Osteoblast (primary cell): ENCODE results near the gene BRIX1. TPM values are rescaled to one million over a fixed set of nuclear protein-coding genes. Genes with fewer than 3 reads are reported as not detected.

Source experiments
- DNase-seq: peaks from one replicate; pipeline ENCODE4 v3.0.0; 2011; ENCODE audit warnings: low spot score, mixed read lengths; ENCODE audit not compliant: insufficient read length; ENCODE audit errors: missing footprints
- H2AFZ ChIP-seq: 2 replicates; pipeline ENCODE4 v1.6.0; 2011; ENCODE audit warnings: mild to moderate bottlenecking, low read length
- H3K27ac ChIP-seq: 2 replicates; pipeline ENCODE4 v1.5.1; 2011; ENCODE audit warnings: mild to moderate bottlenecking, low read depth, low read length, moderate library complexity
- H3K27me3 ChIP-seq: 2 replicates; pipeline ENCODE4 v1.6.0; 2012; ENCODE audit warnings: mild to moderate bottlenecking, control low read depth, inconsistent platforms, low read length, moderate library complexity; ENCODE audit not compliant: insufficient read depth
- H3K36me3 ChIP-seq: 2 replicates; pipeline ENCODE4 v1.5.1; 2011; ENCODE audit warnings: mild to moderate bottlenecking, low read length, control low read depth, moderate library complexity; ENCODE audit not compliant: insufficient read depth
- H3K4me1 ChIP-seq: 2 replicates; pipeline ENCODE4 v1.5.1; 2011; ENCODE audit warnings: mild to moderate bottlenecking, low read length, control low read depth, moderate library complexity; ENCODE audit not compliant: insufficient read depth
- H3K4me2 ChIP-seq: 2 replicates; pipeline ENCODE4 v1.6.0; 2011; ENCODE audit warnings: mild to moderate bottlenecking, low read length; ENCODE audit not compliant: insufficient read depth
- H3K4me3 ChIP-seq: fragments of 200-600 bp; sonication (generic); 3 replicates; pipeline ENCODE4 v1.5.1; 2012; ENCODE audit warnings: mild to moderate bottlenecking, low read length, inconsistent platforms; ENCODE audit not compliant: insufficient read depth
- H3K79me2 ChIP-seq: 2 replicates; pipeline ENCODE4 v1.6.0; 2012; ENCODE audit warnings: mild to moderate bottlenecking, low read length, control low read depth, inconsistent platforms; ENCODE audit not compliant: insufficient read depth
- H3K9me3 ChIP-seq: 2 replicates; pipeline ENCODE4 v1.5.1; 2011; ENCODE audit warnings: low read depth, low read length, control low read depth
- H4K20me1 ChIP-seq: 2 replicates; pipeline ENCODE4 v1.6.0; 2012; ENCODE audit warnings: mild to moderate bottlenecking, low read length, control low read depth; ENCODE audit not compliant: insufficient read depth
- total RNA-seq: library from RNA; depleted of rRNA; stranded (reverse); fragments of >200 nt; gene quantifications from 2 replicates; pipeline ENCODE4 v1.2.3, GENCODE V29; 2012
- TF ChIP-seq, protein P1 (sequence below): IDR thresholded peaks from 2 replicates; pipeline ENCODE4 v1.5.1; 2011; ENCODE audit warnings: mild to moderate bottlenecking, low read depth, low read length, moderate library complexity; ENCODE audit errors: extremely low read depth

Gene BRIX1
- total RNA-seq, 1 donor: 59.7 TPM

DNA sequence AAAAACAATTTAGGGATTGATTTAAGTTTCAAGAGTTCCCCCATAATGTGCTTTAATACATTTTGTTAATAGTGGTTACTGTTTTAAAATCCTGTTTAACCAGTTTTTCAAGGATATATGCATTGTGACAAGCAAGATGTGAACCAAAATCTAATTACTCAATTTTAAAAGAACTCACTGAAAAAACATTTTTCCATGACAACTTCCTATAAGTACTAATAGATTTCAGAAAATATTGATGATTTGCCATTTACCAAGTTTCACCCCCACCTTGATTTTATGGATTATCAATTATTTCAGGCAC, 8.9 kb downstream of the BRIX1 start:
- peaks cover 13% of the 10 kb centered on the region for H3K79me2 ChIP-seq
- H2AFZ ChIP-seq: no peak overlapping the region
- TF ChIP-seq, protein P1, sequence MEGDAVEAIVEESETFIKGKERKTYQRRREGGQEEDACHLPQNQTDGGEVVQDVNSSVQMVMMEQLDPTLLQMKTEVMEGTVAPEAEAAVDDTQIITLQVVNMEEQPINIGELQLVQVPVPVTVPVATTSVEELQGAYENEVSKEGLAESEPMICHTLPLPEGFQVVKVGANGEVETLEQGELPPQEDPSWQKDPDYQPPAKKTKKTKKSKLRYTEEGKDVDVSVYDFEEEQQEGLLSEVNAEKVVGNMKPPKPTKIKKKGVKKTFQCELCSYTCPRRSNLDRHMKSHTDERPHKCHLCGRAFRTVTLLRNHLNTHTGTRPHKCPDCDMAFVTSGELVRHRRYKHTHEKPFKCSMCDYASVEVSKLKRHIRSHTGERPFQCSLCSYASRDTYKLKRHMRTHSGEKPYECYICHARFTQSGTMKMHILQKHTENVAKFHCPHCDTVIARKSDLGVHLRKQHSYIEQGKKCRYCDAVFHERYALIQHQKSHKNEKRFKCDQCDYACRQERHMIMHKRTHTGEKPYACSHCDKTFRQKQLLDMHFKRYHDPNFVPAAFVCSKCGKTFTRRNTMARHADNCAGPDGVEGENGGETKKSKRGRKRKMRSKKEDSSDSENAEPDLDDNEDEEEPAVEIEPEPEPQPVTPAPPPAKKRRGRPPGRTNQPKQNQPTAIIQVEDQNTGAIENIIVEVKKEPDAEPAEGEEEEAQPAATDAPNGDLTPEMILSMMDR: no peak
- H3K4me1 ChIP-seq: peaks cover 14% of the 10 kb centered on the region
- H3K36me3 ChIP-seq: peaks cover 58% of the 10 kb centered on the region
- DNase-seq: no peak
- no peaks in the 10 kb centered on the region for H3K27me3 ChIP-seq
- no peaks in the 10 kb centered on the region for H3K9me3 ChIP-seq
- H3K4me2 ChIP-seq: no peak overlapping the region
- no peaks in the 10 kb centered on the region for H4K20me1 ChIP-seq
- peak overlapping the region; percentile 5 for H3K27ac ChIP-seq
- no peak overlapping the region for H3K4me3 ChIP-seq

DNA sequence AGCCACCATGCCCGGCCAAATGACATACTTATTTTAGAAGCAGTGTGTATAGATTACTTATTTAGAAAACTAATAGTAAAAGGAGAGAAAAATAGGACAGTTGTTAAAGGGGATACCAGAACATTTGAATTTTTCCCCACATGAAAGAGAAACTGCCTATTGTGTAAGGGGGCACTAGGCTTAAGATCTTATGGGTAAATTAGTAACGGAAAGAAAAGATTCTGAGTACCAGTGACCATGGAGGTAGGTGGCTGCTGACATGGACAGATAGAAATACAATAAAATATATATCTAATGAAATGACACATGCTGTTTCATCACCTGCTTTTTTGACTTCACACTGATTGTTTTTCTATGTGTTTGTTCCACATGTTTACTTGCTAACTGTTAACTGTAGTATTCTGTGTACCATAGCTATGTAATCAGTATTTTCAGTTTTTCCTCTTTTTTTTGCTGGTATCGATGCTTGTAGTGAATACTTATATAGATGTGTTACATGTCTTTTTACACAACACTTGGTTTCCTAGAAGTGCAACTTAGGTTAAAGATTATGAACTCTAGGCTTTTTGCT, 10.9 kb downstream of the BRIX1 start:
- DNase-seq: no peak
- H3K27me3 ChIP-seq: no peaks in the 10 kb centered on the region
- H2AFZ ChIP-seq: no peak overlapping the region
- TF ChIP-seq, protein P1: no peak
- H4K20me1 ChIP-seq: peaks cover 8% of the 10 kb centered on the region
- H3K79me2 ChIP-seq: peaks cover 12% of the 10 kb centered on the region
- peaks cover 24% of the 10 kb centered on the region for H3K4me1 ChIP-seq
- H3K27ac ChIP-seq: no peak overlapping the region
- no peak overlapping the region for H3K4me3 ChIP-seq
- no peak overlapping the region for H3K4me2 ChIP-seq
- H3K36me3 ChIP-seq: peaks cover 42% of the 10 kb centered on the region
- H3K9me3 ChIP-seq: no peaks in the 10 kb centered on the region

DNA sequence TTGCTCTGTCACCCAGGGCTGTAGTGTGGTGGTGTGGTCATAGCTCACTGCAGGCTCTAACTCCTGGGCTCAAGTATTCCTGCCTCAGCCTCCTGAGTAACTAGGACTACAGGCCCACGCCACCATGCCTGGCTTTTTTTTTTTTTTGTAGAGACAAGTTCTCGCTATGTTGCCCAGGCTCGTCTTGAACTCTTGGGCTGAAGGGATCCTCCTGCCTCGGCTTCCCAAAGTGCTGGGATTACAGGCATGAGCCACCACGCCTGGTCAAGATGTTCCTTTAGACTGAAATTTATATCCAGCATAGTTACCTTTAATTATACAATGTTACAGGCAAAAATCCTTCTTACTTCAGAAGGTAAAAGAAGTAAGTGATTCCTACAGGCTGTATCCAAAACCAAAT, 12.3 kb downstream of the BRIX1 start:
- TF ChIP-seq, protein P1: no peak
- H3K9me3 ChIP-seq: no peaks in the 10 kb centered on the region
- H3K27me3 ChIP-seq: no peaks in the 10 kb centered on the region
- H3K4me3 ChIP-seq: no peak overlapping the region
- peaks cover 24% of the 10 kb centered on the region for H3K4me1 ChIP-seq
- H3K79me2 ChIP-seq: peaks cover 26% of the 10 kb centered on the region
- no peak overlapping the region for H2AFZ ChIP-seq
- no peak overlapping the region for H3K27ac ChIP-seq
- no peak overlapping the region for H3K4me2 ChIP-seq
- no peak for DNase-seq
- H4K20me1 ChIP-seq: peaks cover 13% of the 10 kb centered on the region
- H3K36me3 ChIP-seq: peaks cover 31% of the 10 kb centered on the region

DNA sequence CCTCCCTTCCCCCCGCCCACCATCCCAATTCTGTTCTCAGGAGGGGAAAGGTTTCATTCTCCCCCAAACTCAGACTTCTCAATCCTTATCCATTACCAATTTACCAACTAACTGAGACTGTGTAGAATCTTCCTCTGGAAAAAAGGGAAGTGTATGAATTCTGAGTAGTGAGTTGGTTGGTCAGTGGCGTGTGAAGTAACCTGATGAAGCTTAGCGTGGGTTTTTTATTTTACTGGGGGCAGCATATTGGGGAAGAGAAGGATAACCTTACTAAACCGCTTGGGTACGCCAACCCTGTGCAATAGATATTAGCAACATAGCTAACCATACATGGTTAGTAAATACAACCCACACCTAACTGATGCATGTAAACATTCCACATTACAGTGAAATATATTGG, 12.8 kb downstream of the BRIX1 start:
- Histone ChIP-seq H3K27ac (no peak overlapping the region), H3K4me2 (no peak overlapping the region), H3K27me3 (no peaks in the 10 kb centered on the region), H2AFZ (no peak overlapping the region), H4K20me1 (peaks cover 13% of the 10 kb centered on the region), H3K79me2 (peaks cover 29% of the 10 kb centered on the region), H3K4me1 (peaks cover 22% of the 10 kb centered on the region), H3K9me3 (no peaks in the 10 kb centered on the region), H3K36me3 (peaks cover 26% of the 10 kb centered on the region), H3K4me3 (no peak overlapping the region)
- DNase-seq: peak; percentile 43
- TF ChIP-seq, protein P1: no peak
